Type B pancreatic cell (in vitro differentiated cells): Measurements from ENCODE around the gene PLAGL1. TPM values are rescaled to one million over a fixed set of nuclear protein-coding genes. Genes with fewer than 3 reads are reported as not detected.
"Not testable (repeated sequence)": the region's sequence is repeated elsewhere in the genome, so short reads cannot be mapped to it uniquely, and the experiment has no call there.

Source experiments
- DNase-seq: peaks from one replicate; pipeline ENCODE4 v3.0.0; 2021; ENCODE audit warnings: mixed read lengths; ENCODE audit not compliant: unreplicated experiment; ENCODE audit errors: extremely low spot score
- H3K27ac Mint-ChIP-seq: 2 replicates; pipeline ENCODE4 v1.8.0; 2021; ENCODE audit warnings: mild to moderate bottlenecking, mixed read lengths
- H3K27me3 Mint-ChIP-seq: 2 replicates; pipeline ENCODE4 v1.8.0; 2021; ENCODE audit warnings: mixed read lengths
- H3K36me3 Mint-ChIP-seq: 2 replicates; pipeline ENCODE4 v1.8.0; 2021; ENCODE audit warnings: mixed read lengths
- H3K4me1 Mint-ChIP-seq: one replicate; pipeline ENCODE4 v1.8.0; 2021; ENCODE audit warnings: mixed read lengths; ENCODE audit not compliant: unreplicated experiment
- H3K4me3 Mint-ChIP-seq: 2 replicates; pipeline ENCODE4 v1.8.0; 2021; ENCODE audit warnings: mild to moderate bottlenecking, mixed read lengths
- H3K9me3 Mint-ChIP-seq: 2 replicates; pipeline ENCODE4 v1.8.0; 2021; ENCODE audit warnings: mixed read lengths
- total RNA-seq: library from RNA; stranded (reverse); gene quantifications from 2 replicates; pipeline ENCODE4 v1.2.1, GENCODE V29; 2021; ENCODE audit warnings: low replicate concordance
- TF ChIP-seq, protein P1 (sequence below): fragments of 200-600 bp; sonication (generic); conservative IDR thresholded peaks from 2 replicates; pipeline ENCODE4 v1.5.0; 2021; ENCODE audit warnings: antibody characterized with exemption, mild to moderate bottlenecking

PLAGL1 gene
- total RNA-seq, 1 donor from 2014 or later, result 95.2 TPM

- TF ChIP-seq, protein P1, sequence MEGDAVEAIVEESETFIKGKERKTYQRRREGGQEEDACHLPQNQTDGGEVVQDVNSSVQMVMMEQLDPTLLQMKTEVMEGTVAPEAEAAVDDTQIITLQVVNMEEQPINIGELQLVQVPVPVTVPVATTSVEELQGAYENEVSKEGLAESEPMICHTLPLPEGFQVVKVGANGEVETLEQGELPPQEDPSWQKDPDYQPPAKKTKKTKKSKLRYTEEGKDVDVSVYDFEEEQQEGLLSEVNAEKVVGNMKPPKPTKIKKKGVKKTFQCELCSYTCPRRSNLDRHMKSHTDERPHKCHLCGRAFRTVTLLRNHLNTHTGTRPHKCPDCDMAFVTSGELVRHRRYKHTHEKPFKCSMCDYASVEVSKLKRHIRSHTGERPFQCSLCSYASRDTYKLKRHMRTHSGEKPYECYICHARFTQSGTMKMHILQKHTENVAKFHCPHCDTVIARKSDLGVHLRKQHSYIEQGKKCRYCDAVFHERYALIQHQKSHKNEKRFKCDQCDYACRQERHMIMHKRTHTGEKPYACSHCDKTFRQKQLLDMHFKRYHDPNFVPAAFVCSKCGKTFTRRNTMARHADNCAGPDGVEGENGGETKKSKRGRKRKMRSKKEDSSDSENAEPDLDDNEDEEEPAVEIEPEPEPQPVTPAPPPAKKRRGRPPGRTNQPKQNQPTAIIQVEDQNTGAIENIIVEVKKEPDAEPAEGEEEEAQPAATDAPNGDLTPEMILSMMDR, result no peak
- no peak overlapping the region for H3K27ac Mint-ChIP-seq
- no peaks in the 10 kb centered on the region for H3K36me3 Mint-ChIP-seq
- H3K4me1 Mint-ChIP-seq, result no peaks in the 10 kb centered on the region
- H3K9me3 Mint-ChIP-seq, result no peaks in the 10 kb centered on the region
- DNase-seq, result no peak
- H3K27me3 Mint-ChIP-seq, result peaks cover 3% of the 10 kb centered on the region
- H3K4me3 Mint-ChIP-seq, result no peak overlapping the region
Observed at GRCh38 chr6:144047688-144048087, 39.6 kb upstream of the PLAGL1 start.

DNA sequence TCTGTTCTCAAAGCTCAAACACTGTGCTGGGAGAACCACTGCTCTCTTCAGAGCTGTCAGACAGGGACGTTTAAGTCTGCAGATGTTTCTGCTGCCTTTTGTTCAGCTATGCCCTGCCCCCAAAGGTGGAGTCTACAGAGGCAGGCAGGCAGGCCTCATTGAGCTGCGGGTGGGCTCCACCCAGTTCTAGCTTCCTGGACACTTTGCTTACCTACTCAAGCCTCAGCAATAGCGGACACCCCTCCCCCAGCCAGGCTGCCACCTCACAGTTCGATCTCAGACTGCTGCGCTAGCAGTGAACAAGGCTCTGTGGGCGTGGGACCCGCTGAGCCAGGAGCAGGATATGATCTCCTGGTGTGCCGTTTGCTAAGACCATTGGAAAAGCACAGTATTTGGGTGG, 38.6 kb upstream of the PLAGL1 start:
- not testable (repeated sequence) for H3K27me3 Mint-ChIP-seq, H3K36me3 Mint-ChIP-seq, H3K27ac Mint-ChIP-seq, DNase-seq, H3K9me3 Mint-ChIP-seq, H3K4me1 Mint-ChIP-seq, H3K4me3 Mint-ChIP-seq

DNA sequence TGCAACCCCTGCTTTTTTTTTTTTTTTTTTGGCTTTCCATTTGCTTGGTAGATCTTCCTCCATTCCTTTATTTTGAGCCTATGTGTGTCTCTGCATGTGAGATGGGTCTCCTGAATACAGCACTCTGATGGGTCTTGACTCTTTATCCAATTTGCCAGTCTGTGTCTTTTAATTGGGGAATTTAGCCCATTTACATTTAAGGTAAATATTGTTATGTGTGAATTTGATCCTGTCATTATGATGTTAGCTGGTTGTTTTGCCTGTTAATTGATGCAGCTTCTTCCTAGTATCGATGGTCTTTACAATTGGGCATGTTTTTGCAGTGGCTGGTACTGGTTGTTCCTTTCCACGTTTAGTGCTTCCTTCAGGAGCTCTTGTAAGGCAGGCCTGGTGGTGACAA, 36.9 kb upstream of the PLAGL1 start:
- H3K36me3 Mint-ChIP-seq, H3K4me1 Mint-ChIP-seq, DNase-seq, H3K27me3 Mint-ChIP-seq, H3K4me3 Mint-ChIP-seq, H3K27ac Mint-ChIP-seq, H3K9me3 Mint-ChIP-seq: not testable (repeated sequence)

GRCh38 chr6:144036835-144037195, 28.8 kb upstream of the PLAGL1 start:
- peaks cover 3% of the 10 kb centered on the region for H3K36me3 Mint-ChIP-seq
- no peak overlapping the region for H3K27ac Mint-ChIP-seq
- TF ChIP-seq, protein P1, result no peak
- H3K27me3 Mint-ChIP-seq, result no peaks in the 10 kb centered on the region
- peaks cover 10% of the 10 kb centered on the region for H3K4me1 Mint-ChIP-seq
- H3K9me3 Mint-ChIP-seq, result peaks cover 4% of the 10 kb centered on the region
- no peak overlapping the region for H3K4me3 Mint-ChIP-seq
- no peak for DNase-seq

GRCh38 chr6:144036064-144036834, 28.2 kb upstream of the PLAGL1 start:
- no peak for DNase-seq
- peaks cover 4% of the 10 kb centered on the region for H3K9me3 Mint-ChIP-seq
- TF ChIP-seq, protein P1, result no peak

GRCh38 chr6:144035416-144035815, 27.4 kb upstream of the PLAGL1 start:
- peaks cover 4% of the 10 kb centered on the region for H3K9me3 Mint-ChIP-seq
- TF ChIP-seq, protein P1, result no peak
- H3K27me3 Mint-ChIP-seq, result no peaks in the 10 kb centered on the region
- H3K4me1 Mint-ChIP-seq, result peaks cover 10% of the 10 kb centered on the region
- peaks cover 3% of the 10 kb centered on the region for H3K36me3 Mint-ChIP-seq
- H3K27ac Mint-ChIP-seq, result no peak overlapping the region
- DNase-seq, result no peak
- no peak overlapping the region for H3K4me3 Mint-ChIP-seq

More at GRCh38 chr6:144036064-144036834, 28.2 kb upstream of the PLAGL1 start:
- Mint-ChIP-seq H3K4me1 (peaks cover 10% of the 10 kb centered on the region), H3K36me3 (peaks cover 3% of the 10 kb centered on the region), H3K4me3 (no peak overlapping the region), H3K27ac (no peak overlapping the region), H3K27me3 (no peaks in the 10 kb centered on the region)
